NCI-H510A (cell line): ENCODE results near the gene GADD45G.

Experiments
- DNase-seq: peaks from one replicate; lab custom pipeline; 2025; lab: John Stamatoyannopoulos, UW

Gene GADD45G

GRCh38 chr9:89654025-89654662, 49.3 kb downstream of the GADD45G start:
- no peak for DNase-seq

GRCh38 chr9:89655056-89655989, 50.5 kb downstream of the GADD45G start:
- no peak for DNase-seq
